CD14-positive monocyte (primary cell): ENCODE results near the gene ZNF579. TPM values are rescaled to one million over a fixed set of nuclear protein-coding genes. Genes with fewer than 3 reads are reported as not detected.

Experiments used
- DNase-seq, 3 donors: peaks; one replicate each; pipeline ENCODE4 v3.0.0-alpha.2; 2011 to 2022
- H2AFZ ChIP-seq: 2 replicates; pipeline ENCODE4 v1.6.0; 2012; ENCODE audit warnings: mild to moderate bottlenecking, low read depth, low read length, inconsistent platforms; ENCODE audit not compliant: insufficient read depth, poor library complexity, severe bottlenecking
- H3K27ac ChIP-seq, 2 donors: 1 replicate in 1 of 2; 2 replicates in 1 of 2; pipeline ENCODE4 v1.5.1; 2012 to 2013; ENCODE audit warnings: low read length in 2 of 2, control low read depth in 1 of 2, inconsistent platforms in 1 of 2, low read depth in 1 of 2, mild to moderate bottlenecking in 1 of 2
- H3K27me3 ChIP-seq, 2 donors: one replicate each; pipeline versions ENCODE4 v1.6.0 to v1.6.1; 2011 to 2013; ENCODE audit warnings: low read length in 2 of 2; ENCODE audit not compliant: control insufficient read depth in 2 of 2, insufficient read depth in 2 of 2
- H3K36me3 ChIP-seq, 2 donors: replicated peaks in 1 of 2; 1 replicate in 1 of 2; 2 replicates in 1 of 2; pipeline versions ENCODE4 v1.5.1 to v1.6.1; 2012 to 2013; ENCODE audit warnings: low read length in 2 of 2, control low read depth in 1 of 2, inconsistent platforms in 1 of 2, mild to moderate bottlenecking in 1 of 2; ENCODE audit not compliant: insufficient read depth in 2 of 2, control insufficient read depth in 1 of 2
- H3K4me1 ChIP-seq, 2 donors: 1 replicate in 1 of 2; 2 replicates in 1 of 2; pipeline versions ENCODE4 v1.5.1 to v1.6.1; 2012 to 2013; ENCODE audit warnings: low read length in 2 of 2, control low read depth in 1 of 2, inconsistent platforms in 1 of 2, mild to moderate bottlenecking in 1 of 2, moderate library complexity in 1 of 2; ENCODE audit not compliant: insufficient read depth in 2 of 2, control insufficient read depth in 1 of 2
- H3K4me2 ChIP-seq: replicated peaks from 2 replicates; pipeline ENCODE3; 2012; ENCODE audit warnings: low read length, moderate library complexity, mild to moderate bottlenecking; ENCODE audit not compliant: poor library complexity, severe bottlenecking; ENCODE audit errors: extremely low read depth
- H3K4me3 ChIP-seq, 3 experiments: fragments of 200-600 bp in 1 of 3; sonication (generic) in 1 of 3; replicated peaks in 1 of 3; 1 replicate in 2 of 3; 2 replicates in 1 of 3; pipeline ENCODE4 v1.5.1; 2011 to 2013; ENCODE audit warnings: low read length in 3 of 3, mild to moderate bottlenecking in 3 of 3, control low read depth in 2 of 3, low read depth in 2 of 3, inconsistent platforms in 1 of 3, moderate library complexity in 1 of 3
- H3K79me2 ChIP-seq: 2 replicates; pipeline ENCODE4 v1.6.0; 2012; ENCODE audit warnings: mild to moderate bottlenecking, control low read depth, inconsistent platforms, low read length, moderate library complexity; ENCODE audit not compliant: insufficient read depth
- H3K9ac ChIP-seq: 2 replicates; pipeline ENCODE4 v1.6.0; 2017; ENCODE audit warnings: low read length, mild to moderate bottlenecking; ENCODE audit not compliant: insufficient read depth, poor library complexity, severe bottlenecking
- H3K9me3 ChIP-seq, 2 donors: replicated peaks in 1 of 2; 1 replicate in 1 of 2; 2 replicates in 1 of 2; pipeline versions ENCODE4 v1.5.1 to v1.6.1; 2012 to 2013; ENCODE audit warnings: low read length in 2 of 2, control low read depth in 1 of 2; ENCODE audit not compliant: control insufficient read depth in 1 of 2, insufficient read depth in 1 of 2
- H4K20me1 ChIP-seq: 2 replicates; pipeline ENCODE4 v1.6.0; 2012; ENCODE audit warnings: mild to moderate bottlenecking, low read length, control low read depth, moderate library complexity; ENCODE audit not compliant: insufficient read depth
- H3K27ac Mint-ChIP-seq, 7 donors: one replicate each; pipeline ENCODE4 v1.8.0; 2020; ENCODE audit warnings: mild to moderate bottlenecking in 7 of 7, mixed read lengths in 7 of 7, moderate library complexity in 6 of 7, inconsistent platforms in 2 of 7
- H3K27me3 Mint-ChIP-seq, 3 donors: one replicate each; pipeline ENCODE4 v1.8.0; 2021 to 2022; ENCODE audit warnings: low read depth in 3 of 3, mild to moderate bottlenecking in 3 of 3, mixed read lengths in 3 of 3, moderate library complexity in 3 of 3, inconsistent platforms in 1 of 3
- H3K36me3 Mint-ChIP-seq, 2 donors: one replicate each; pipeline ENCODE4 v1.8.0; 2020; ENCODE audit warnings: mixed read lengths in 2 of 2, inconsistent platforms in 1 of 2, mild to moderate bottlenecking in 1 of 2
- H3K4me1 Mint-ChIP-seq: one replicate; pipeline ENCODE4 v1.8.0; 2020; ENCODE audit warnings: mild to moderate bottlenecking, mixed read lengths
- H3K4me3 Mint-ChIP-seq, 2 donors: one replicate each; pipeline ENCODE4 v1.8.0; 2020; ENCODE audit warnings: mild to moderate bottlenecking in 2 of 2, mixed read lengths in 2 of 2, moderate library complexity in 1 of 2
- H3K9me3 Mint-ChIP-seq, 7 donors: one replicate each; pipeline ENCODE4 v1.8.0; 2020 to 2022; ENCODE audit warnings: mixed read lengths in 7 of 7, mild to moderate bottlenecking in 6 of 7, moderate library complexity in 6 of 7, inconsistent platforms in 2 of 7
- WGBS: methylation state at CpG from one replicate; pipeline ENCODE4 v1.1.5; 2013; ENCODE audit warnings: missing lambda C conversion rate; ENCODE audit not compliant: insufficient coverage; 5-methylcytosine and 5-hydroxymethylcytosine counted together
- intact Hi-C, 2 donors: fragments of 100-400 bp; cut with micrococcal nuclease; formaldehyde crosslinking; loops; one replicate each; pipeline versions ENCODE4 v1.15.0 to v1.15.1; 2023
- polyA plus RNA-seq, 3 donors: library from polyadenylated mRNA; depleted of rRNA in 1 of 3; unstranded in 2 of 3; stranded (reverse) in 1 of 3; fragments of 300-500 nt in 2 of 3; fragments of >200 nt in 1 of 3; fragmentation: Illumina TruSeq in 2 of 3; gene quantifications; 1 replicate in 2 of 3; 2 replicates in 1 of 3; pipeline ENCODE4 v1.2.3, GENCODE V29; 2012 to 2021
- TF ChIP-seq, protein P1 (sequence below): fragments of 200-600 bp; IDR thresholded peaks from one replicate; pipeline ENCODE4 v1.8.0; 2022; ENCODE audit warnings: antibody characterized with exemption, mild to moderate bottlenecking

ZNF579 gene
- polyA plus RNA-seq, 3 donors = 0.05 to 1.8 TPM; not detected in 1

DNA sequence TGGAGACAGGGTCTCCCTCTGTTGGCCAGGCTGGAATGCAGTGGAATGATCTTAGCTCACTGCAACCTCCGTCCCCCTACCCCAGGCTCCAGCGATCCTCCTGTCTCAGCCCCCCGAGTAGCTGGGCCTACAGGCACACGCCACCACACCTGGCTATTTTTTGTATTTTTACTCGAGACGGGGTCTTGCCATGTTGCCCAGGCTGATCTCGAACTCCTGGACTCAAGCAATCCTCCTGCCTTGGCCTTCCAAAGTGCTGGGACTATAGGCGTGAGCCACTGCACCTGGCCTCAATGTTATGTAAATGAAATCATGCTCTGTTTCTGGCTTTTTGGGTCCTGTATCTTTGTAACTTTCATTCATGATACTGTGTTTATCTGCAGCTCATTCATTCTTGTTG lies 8.1 kb upstream of the ZNF579 start:
- 96% methylated on average over 7 of the region's 8 CpGs for WGBS
- H3K4me2 ChIP-seq = no peak overlapping the region
- H3K36me3 ChIP-seq = peaks cover 4 to 5% of the 10 kb centered on the region in 2 donors
- Mint-ChIP-seq H3K27me3 (peaks cover 25 to 37% (median 34%) of the 10 kb centered on the region in 3 donors), H3K4me3 (no peak overlapping the region), H3K36me3 (peaks cover 6 to 7% of the 10 kb centered on the region in 2 donors), H3K4me1 (peaks cover 20% of the 10 kb centered on the region), H3K27ac (no peak overlapping the region), H3K9me3 (peaks cover 0 to 9% (median 3%) of the 10 kb centered on the region in 7 donors)
- H4K20me1 ChIP-seq = no peaks in the 10 kb centered on the region
- intact Hi-C loops = loop anchor here in 1 of 2 donors (5.0 kb wide), 1 partner anchor 34 kb away; the partner anchor contains the start of gene ZNF784
- no peak overlapping the region for H3K4me3 ChIP-seq
- H3K27ac ChIP-seq = no peak overlapping the region
- H3K79me2 ChIP-seq = no peaks in the 10 kb centered on the region
- no peak overlapping the region for H2AFZ ChIP-seq
- H3K27me3 ChIP-seq = peaks cover 9 to 29% of the 10 kb centered on the region in 2 donors
- TF ChIP-seq, protein P1, sequence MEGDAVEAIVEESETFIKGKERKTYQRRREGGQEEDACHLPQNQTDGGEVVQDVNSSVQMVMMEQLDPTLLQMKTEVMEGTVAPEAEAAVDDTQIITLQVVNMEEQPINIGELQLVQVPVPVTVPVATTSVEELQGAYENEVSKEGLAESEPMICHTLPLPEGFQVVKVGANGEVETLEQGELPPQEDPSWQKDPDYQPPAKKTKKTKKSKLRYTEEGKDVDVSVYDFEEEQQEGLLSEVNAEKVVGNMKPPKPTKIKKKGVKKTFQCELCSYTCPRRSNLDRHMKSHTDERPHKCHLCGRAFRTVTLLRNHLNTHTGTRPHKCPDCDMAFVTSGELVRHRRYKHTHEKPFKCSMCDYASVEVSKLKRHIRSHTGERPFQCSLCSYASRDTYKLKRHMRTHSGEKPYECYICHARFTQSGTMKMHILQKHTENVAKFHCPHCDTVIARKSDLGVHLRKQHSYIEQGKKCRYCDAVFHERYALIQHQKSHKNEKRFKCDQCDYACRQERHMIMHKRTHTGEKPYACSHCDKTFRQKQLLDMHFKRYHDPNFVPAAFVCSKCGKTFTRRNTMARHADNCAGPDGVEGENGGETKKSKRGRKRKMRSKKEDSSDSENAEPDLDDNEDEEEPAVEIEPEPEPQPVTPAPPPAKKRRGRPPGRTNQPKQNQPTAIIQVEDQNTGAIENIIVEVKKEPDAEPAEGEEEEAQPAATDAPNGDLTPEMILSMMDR = no peak
- H3K4me1 ChIP-seq = peaks cover 10 to 21% of the 10 kb centered on the region in 2 donors
- H3K9me3 ChIP-seq = no peaks in the 10 kb centered on the region
- DNase-seq = no peak
- no peak overlapping the region for H3K9ac ChIP-seq

DNA sequence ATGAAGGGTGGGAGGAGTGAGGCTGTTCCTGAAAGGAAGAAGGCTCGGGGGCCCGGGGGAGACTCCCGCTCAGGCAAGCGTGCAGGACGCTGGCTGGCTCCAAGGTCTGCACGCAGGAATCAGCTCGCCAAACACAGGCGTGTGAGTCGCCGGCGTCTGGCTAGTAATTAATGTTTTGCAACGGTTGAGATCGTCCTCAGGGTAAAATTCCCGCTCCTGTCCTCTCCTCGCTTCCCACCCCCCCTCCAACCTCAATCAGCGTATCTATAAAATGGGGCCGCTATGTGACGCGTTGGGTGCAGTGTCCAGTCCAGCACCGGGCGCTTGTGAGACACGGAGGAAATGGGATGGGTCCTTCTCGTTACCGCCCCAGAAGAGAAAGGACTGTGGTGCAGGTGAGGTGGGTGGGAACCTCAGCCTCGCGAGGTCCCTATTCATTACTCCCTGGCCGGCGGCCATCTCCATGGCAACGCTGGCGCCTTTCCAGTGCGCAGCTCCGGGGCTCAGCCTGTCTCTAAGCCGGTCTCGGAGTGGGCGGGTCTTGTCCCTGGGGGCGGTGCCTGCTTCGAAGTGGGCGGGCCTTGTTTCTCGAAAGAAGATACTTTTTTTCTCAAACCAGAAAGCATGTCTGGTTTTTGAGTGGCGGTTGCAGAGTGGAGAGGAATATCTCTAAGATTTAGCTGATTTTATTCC lies 6.5 kb upstream of the ZNF579 start:
- peak; percentile 84 to 85 (median 84) for DNase-seq
- whole genome bisulfite sequencing = 3% methylated on average over 28 of the region's 40 CpGs

More for the DNA sequence above, 6.5 kb upstream of the ZNF579 start:
- H3K4me3 Mint-ChIP-seq = peak overlapping the region; percentile 76 to 92
- no peak overlapping the region for H3K27ac ChIP-seq
- intact Hi-C loops = loop anchor here in 1 of 2 donors (1.0 to 5.0 kb wide), 2 partner anchors 12 to 35 kb away; partner anchors contain the start of genes FIZ1 and ZNF784
- peaks cover 0 to 9% (median 3%) of the 10 kb centered on the region in 7 donors for H3K9me3 Mint-ChIP-seq
- peak overlapping the region in 2 of 3 experiments; percentile 24 to 75 for H3K4me3 ChIP-seq
- peaks cover 10 to 21% of the 10 kb centered on the region in 2 donors for H3K4me1 ChIP-seq
- H3K79me2 ChIP-seq = no peaks in the 10 kb centered on the region
- H3K36me3 Mint-ChIP-seq = peaks cover 3 to 4% of the 10 kb centered on the region in 2 donors
- peaks cover 9 to 29% of the 10 kb centered on the region in 2 donors for H3K27me3 ChIP-seq
- TF ChIP-seq, protein P1 = no peak
- peaks cover 25 to 37% (median 34%) of the 10 kb centered on the region in 3 donors for H3K27me3 Mint-ChIP-seq
- peak overlapping the region in 2 of 7 donors; percentile 45 to 50 for H3K27ac Mint-ChIP-seq
- H4K20me1 ChIP-seq = no peaks in the 10 kb centered on the region
- H3K9me3 ChIP-seq = no peaks in the 10 kb centered on the region
- H3K36me3 ChIP-seq = no peaks in the 10 kb centered on the region
- peak overlapping the region; percentile 65 for H2AFZ ChIP-seq
- H3K4me2 ChIP-seq = peak overlapping the region; percentile 88
- peaks cover 20% of the 10 kb centered on the region for H3K4me1 Mint-ChIP-seq
- H3K9ac ChIP-seq = no peak overlapping the region
